Right renal cortex interstitium (tissue), 3 donors: ENCODE measurements around the gene NAA38. TPM values are rescaled to one million over a fixed set of nuclear protein-coding genes. Genes with fewer than 3 reads are reported as not detected.
A peak's percentile ranks its signal among the peaks of the same experiment; 100 is the strongest.
"Not testable (repeated sequence)": the region's sequence is repeated elsewhere in the genome, so short reads cannot be mapped to it uniquely, and the experiment has no call there.

Source experiments
- DNase-seq, 3 donors: peaks; one replicate each; pipeline ENCODE4 v3.0.0-alpha.2; 2013; ENCODE audit warnings: low read depth in 3 of 3, low spot score in 2 of 3
- polyA plus RNA-seq, 3 donors: library from polyadenylated mRNA; unstranded; fragments of 120-200 nt; gene quantifications; one replicate each; pipeline ENCODE4 v1.2.1, GENCODE V29; 2013; ENCODE audit not compliant: insufficient read length in 3 of 3

NAA38 gene
- polyA plus RNA-seq, 3 donors = 61.0 to 85.9 (median 73.0) TPM

GRCh38 chr17:7882629-7883028 lies 25.3 kb upstream of the NAA38 start:
- no peak for DNase-seq

GRCh38 chr17:7882068-7882467 lies 24.7 kb upstream of the NAA38 start:
- no peak for DNase-seq

GRCh38 chr17:7881276-7882054 lies 24.1 kb upstream of the NAA38 start:
- no peak for DNase-seq

GRCh38 chr17:7880076-7880868 lies 22.9 kb upstream of the NAA38 start:
- no peak for DNase-seq

GRCh38 chr17:7878234-7878633 lies 20.9 kb upstream of the NAA38 start:
- DNase-seq = no peak

- DNase-seq = no peak
These were observed 18.5 kb upstream of the NAA38 start for GRCh38 chr17:7875804-7876370.

GRCh38 chr17:7873051-7873450 lies 15.7 kb upstream of the NAA38 start:
- no peak for DNase-seq

- no peak for DNase-seq
These were observed 10.5 kb upstream of the NAA38 start for GRCh38 chr17:7867881-7868329.

GRCh38 chr17:7864995-7865650 lies 7.8 kb upstream of the NAA38 start:
- no peak for DNase-seq

GRCh38 chr17:7864384-7864783 lies 7.0 kb upstream of the NAA38 start:
- DNase-seq = not testable (repeated sequence)

- DNase-seq = no peak
These were observed 5.5 kb upstream of the NAA38 start for GRCh38 chr17:7862692-7863437.

GRCh38 chr17:7859028-7859427 lies 1.7 kb upstream of the NAA38 start:
- no peak for DNase-seq

GRCh38 chr17:7858522-7858810 lies 1.1 kb upstream of the NAA38 start:
- DNase-seq = no peak

GRCh38 chr17:7857713-7858521 lies 558 bp upstream of the NAA38 start, which contains the start of gene CYB5D1:
Gene CYB5D1 (plus strand): TSS chr17:7858003. CDS start chr17:7858135, 132 bp downstream.
- DNase-seq = peak in 1 of 3 donors; percentile 92

- peak in 1 of 3 donors; percentile 33 for DNase-seq
These were observed 1.1 kb downstream of the NAA38 start for GRCh38 chr17:7856011-7856810.

GRCh38 chr17:7855660-7856010 lies 1.7 kb downstream of the NAA38 start:
- DNase-seq = no peak

- DNase-seq = peak in 1 of 3 donors; percentile 18
These were observed 2.3 kb downstream of the NAA38 start, which contains the start of gene TMEM88 for GRCh38 chr17:7854851-7855659. Gene TMEM88 (plus strand): TSS chr17:7855066. CDS start chr17:7855075, 9 bp downstream.
